SU-DHL-6 (cell line): ENCODE measurements around the gene PDS5A.
"Not testable (repeated sequence)": the region's sequence is repeated elsewhere in the genome, so short reads cannot be mapped to it uniquely, and the experiment has no call there.

Experiments
- H2AFZ ChIP-seq: fragments of 200-600 bp; sonication (generic); 2 replicates; pipeline ENCODE4 v1.6.1; 2014; ENCODE audit warnings: low read depth, mild to moderate bottlenecking, moderate library complexity, mixed read lengths, antibody characterized with exemption, low read length; ENCODE audit not compliant: severe bottlenecking
- H3F3A ChIP-seq: fragments of 200-600 bp; shearing (Covaris generic); 2 replicates; pipeline ENCODE4 v1.6.0; 2016; ENCODE audit warnings: antibody characterized with exemption, mild to moderate bottlenecking; ENCODE audit not compliant: insufficient read depth
- H3K27ac ChIP-seq: fragments of 200-600 bp; sonication (generic); 2 replicates; pipeline ENCODE4 v1.5.1; 2016; ENCODE audit warnings: low read depth, mild to moderate bottlenecking, low read length, moderate library complexity, mixed read lengths
- H3K27me3 ChIP-seq: fragments of 200-600 bp; sonication (generic), shearing (Covaris generic); 2 replicates; pipeline ENCODE4 v1.6.0; 2014; ENCODE audit warnings: mild to moderate bottlenecking, low read length
- H3K36me3 ChIP-seq: fragments of 200-600 bp; sonication (generic); 2 replicates; pipeline ENCODE4 v1.6.1; 2014; ENCODE audit warnings: mild to moderate bottlenecking, low read length, mixed read lengths
- H3K4me2 ChIP-seq: fragments of 300-600, 200-600 bp; shearing (Covaris generic), sonication (generic); 2 replicates; pipeline ENCODE4 v1.6.0; 2014; ENCODE audit warnings: low read length, low read depth, mild to moderate bottlenecking; ENCODE audit not compliant: poor library complexity, severe bottlenecking
- H3K4me3 ChIP-seq: fragments of 200-600 bp; sonication (generic); 2 replicates; pipeline ENCODE4 v1.5.1; 2014; ENCODE audit warnings: antibody characterized with exemption, low read length, mild to moderate bottlenecking, mixed read lengths; ENCODE audit not compliant: insufficient read depth, poor library complexity, severe bottlenecking
- H3K79me2 ChIP-seq: fragments of 200-600 bp; sonication (generic); 2 replicates; pipeline ENCODE4 v1.6.1; 2014; ENCODE audit warnings: mild to moderate bottlenecking, low read length, moderate library complexity; ENCODE audit not compliant: insufficient read depth
- H3K9ac ChIP-seq: fragments of 200-600 bp; sonication (generic); 2 replicates; pipeline ENCODE4 v1.7.0; 2014; ENCODE audit warnings: mild to moderate bottlenecking, low read length
- H3K9me2 ChIP-seq: fragments of 200-600 bp; sonication (generic); replicated peaks from 2 replicates; pipeline ENCODE4 v1.6.1; 2014; ENCODE audit warnings: low read length; ENCODE audit not compliant: insufficient read depth
- H3K9me3 ChIP-seq: fragments of 200-600 bp; sonication (generic); 2 replicates; pipeline ENCODE4 v1.6.1; 2014; ENCODE audit warnings: low read length, mixed read lengths; ENCODE audit not compliant: insufficient read depth
- H4K20me1 ChIP-seq: fragments of 200-600 bp; sonication (generic); 2 replicates; pipeline ENCODE4 v1.6.1; 2014; ENCODE audit warnings: low read depth, mild to moderate bottlenecking, antibody characterized with exemption, low read length, moderate library complexity, mixed read lengths
- EZH2phosphoT487 ChIP-seq: fragments of 200-600 bp; sonication (generic), shearing (Covaris generic); conservative IDR thresholded peaks from 2 replicates; pipeline ENCODE4 v1.6.1; 2018; ENCODE audit warnings: mild to moderate bottlenecking, antibody characterized with exemption, low read length, moderate library complexity, mixed read lengths
- TF ChIP-seq, protein P1 (sequence below): fragments of 200-600 bp; sonication (generic); IDR thresholded peaks from one replicate; pipeline ENCODE4 v1.5.1; 2017; ENCODE audit warnings: antibody characterized with exemption, mild to moderate bottlenecking, low read length, moderate library complexity; ENCODE audit not compliant: insufficient read depth, poor library complexity, severe bottlenecking

The PDS5A gene

DNA sequence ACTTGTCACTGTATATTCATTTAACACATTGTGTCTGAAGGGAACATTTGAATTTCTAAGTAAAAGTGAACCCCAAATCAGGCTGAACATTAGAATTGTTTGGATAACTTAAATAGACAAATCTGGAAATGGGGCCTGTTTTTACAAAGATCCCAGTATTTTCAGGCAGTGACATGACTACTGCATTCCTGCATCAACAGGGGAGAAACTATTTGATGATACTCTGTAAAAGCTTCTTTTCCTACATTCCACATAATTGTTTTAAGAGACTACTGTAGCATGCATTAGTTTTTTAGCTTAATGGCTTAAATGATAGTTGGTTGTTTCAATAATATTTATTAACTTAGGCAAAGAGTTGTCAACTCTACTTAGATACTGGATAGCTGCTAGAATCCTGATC is 127.0 kb downstream of the PDS5A start:
- Histone ChIP-seq H3F3A (peaks cover 14% of the 10 kb centered on the region; the same call in 1 of the 2 replicates), H3K27ac (no peak overlapping the region), H4K20me1 (no peaks in the 10 kb centered on the region), H3K36me3 (peaks cover 42% of the 10 kb centered on the region), H3K79me2 (no peaks in the 10 kb centered on the region), H3K4me2 (no peak overlapping the region), H3K9ac (no peak overlapping the region), H3K9me3 (no peaks in the 10 kb centered on the region), H2AFZ (no peak overlapping the region), H3K9me2 (no peaks in the 10 kb centered on the region), H3K4me3 (no peak overlapping the region), H3K27me3 (no peaks in the 10 kb centered on the region)
- TF ChIP-seq EZH2phosphoT487, result no peak
- TF ChIP-seq, protein P1, sequence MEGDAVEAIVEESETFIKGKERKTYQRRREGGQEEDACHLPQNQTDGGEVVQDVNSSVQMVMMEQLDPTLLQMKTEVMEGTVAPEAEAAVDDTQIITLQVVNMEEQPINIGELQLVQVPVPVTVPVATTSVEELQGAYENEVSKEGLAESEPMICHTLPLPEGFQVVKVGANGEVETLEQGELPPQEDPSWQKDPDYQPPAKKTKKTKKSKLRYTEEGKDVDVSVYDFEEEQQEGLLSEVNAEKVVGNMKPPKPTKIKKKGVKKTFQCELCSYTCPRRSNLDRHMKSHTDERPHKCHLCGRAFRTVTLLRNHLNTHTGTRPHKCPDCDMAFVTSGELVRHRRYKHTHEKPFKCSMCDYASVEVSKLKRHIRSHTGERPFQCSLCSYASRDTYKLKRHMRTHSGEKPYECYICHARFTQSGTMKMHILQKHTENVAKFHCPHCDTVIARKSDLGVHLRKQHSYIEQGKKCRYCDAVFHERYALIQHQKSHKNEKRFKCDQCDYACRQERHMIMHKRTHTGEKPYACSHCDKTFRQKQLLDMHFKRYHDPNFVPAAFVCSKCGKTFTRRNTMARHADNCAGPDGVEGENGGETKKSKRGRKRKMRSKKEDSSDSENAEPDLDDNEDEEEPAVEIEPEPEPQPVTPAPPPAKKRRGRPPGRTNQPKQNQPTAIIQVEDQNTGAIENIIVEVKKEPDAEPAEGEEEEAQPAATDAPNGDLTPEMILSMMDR, result no peak

DNA sequence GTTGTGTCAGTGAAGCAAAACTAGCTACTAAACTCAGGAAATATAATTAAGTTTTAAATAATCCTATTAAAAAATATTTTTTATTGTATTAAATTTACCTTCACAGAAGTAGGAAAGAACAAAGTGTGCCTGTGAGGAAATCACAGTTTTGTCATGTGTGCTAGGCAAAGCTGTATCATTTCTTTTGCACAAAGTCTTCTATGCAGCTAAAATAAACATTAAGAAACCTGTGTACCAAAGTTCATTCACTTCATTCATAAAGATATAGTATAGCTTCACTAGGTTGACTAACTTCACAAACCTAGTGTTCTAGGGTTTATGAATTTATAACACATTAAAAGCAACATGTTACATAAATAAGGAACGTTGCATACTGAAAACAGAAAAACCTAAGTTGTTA is 131.0 kb downstream of the PDS5A start:
- no peak overlapping the region for H3K4me3 ChIP-seq
- no peaks in the 10 kb centered on the region for H4K20me1 ChIP-seq
- peaks cover 43% of the 10 kb centered on the region for H3K36me3 ChIP-seq
- no peaks in the 10 kb centered on the region for H3K9me2 ChIP-seq
- H3K27ac ChIP-seq, result no peak overlapping the region
- H3K27me3 ChIP-seq, result no peaks in the 10 kb centered on the region
- peaks cover 14% of the 10 kb centered on the region; the same call in 1 of the 2 replicates for H3F3A ChIP-seq
- H3K79me2 ChIP-seq, result no peaks in the 10 kb centered on the region
- no peak overlapping the region for H2AFZ ChIP-seq
- no peak overlapping the region for H3K9ac ChIP-seq
- no peak overlapping the region for H3K4me2 ChIP-seq
- no peaks in the 10 kb centered on the region for H3K9me3 ChIP-seq
- TF ChIP-seq, protein P1, result no peak
- no peak for TF ChIP-seq EZH2phosphoT487

DNA sequence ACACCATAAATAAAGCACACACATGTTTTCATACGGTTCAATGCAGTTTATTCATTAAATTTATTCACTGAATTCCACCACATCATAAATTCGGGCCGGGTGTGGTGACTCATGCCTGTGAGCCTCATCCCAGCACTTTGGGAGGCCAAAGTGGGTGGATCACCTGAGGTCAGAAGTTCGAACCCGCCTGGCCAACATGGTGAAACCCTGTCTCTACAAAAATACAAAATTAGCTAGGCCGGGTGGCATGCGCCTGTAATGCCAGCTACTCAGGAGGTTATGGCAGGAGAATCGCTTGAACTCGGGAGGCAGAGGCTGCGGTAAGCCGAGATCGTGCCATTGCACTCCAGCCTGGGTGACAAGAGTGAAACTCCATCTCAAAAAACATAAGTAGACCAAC is 131.6 kb downstream of the PDS5A start:
- Histone ChIP-seq H3K4me2 (no peak overlapping the region), H3K36me3 (peaks cover 45% of the 10 kb centered on the region), H4K20me1 (no peaks in the 10 kb centered on the region), H3K9me2 (no peaks in the 10 kb centered on the region), H3F3A (peaks cover 14% of the 10 kb centered on the region; the same call in 1 of the 2 replicates), H3K4me3 (no peak overlapping the region), H3K27ac (no peak overlapping the region), H3K9ac (no peak overlapping the region), H3K79me2 (no peaks in the 10 kb centered on the region), H3K9me3 (no peaks in the 10 kb centered on the region), H3K27me3 (no peaks in the 10 kb centered on the region), H2AFZ (no peak overlapping the region)
- no peak for TF ChIP-seq EZH2phosphoT487
- TF ChIP-seq, protein P1, result no peak

DNA sequence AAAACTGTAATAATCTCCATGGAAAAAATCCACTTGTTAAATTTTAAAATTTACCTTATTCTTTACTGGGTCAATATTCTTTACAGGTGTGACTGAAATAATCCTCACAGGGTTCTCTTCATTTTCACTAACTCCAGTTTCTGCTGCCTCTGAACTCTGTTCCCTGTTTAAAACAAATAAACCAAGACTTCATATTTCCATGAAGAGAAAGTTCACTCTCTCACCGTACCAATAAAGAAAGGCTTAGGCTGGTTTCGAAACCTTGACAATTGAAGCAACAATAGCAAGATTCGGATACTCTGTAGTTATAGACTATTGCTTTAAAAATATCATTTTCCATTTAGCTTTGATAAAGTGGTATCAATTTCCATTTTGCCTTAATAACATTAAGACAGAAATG is 135.8 kb downstream of the PDS5A start:
- Histone ChIP-seq H3K36me3 (peaks cover 43% of the 10 kb centered on the region), H4K20me1 (no peaks in the 10 kb centered on the region), H2AFZ (no peak overlapping the region), H3K79me2 (no peaks in the 10 kb centered on the region), H3K4me2 (no peak overlapping the region), H3K9ac (no peak overlapping the region), H3K9me2 (no peaks in the 10 kb centered on the region), H3F3A (no peaks in the 10 kb centered on the region; the same call in 1 of the 2 replicates), H3K27ac (no peak overlapping the region), H3K27me3 (no peaks in the 10 kb centered on the region), H3K4me3 (no peak overlapping the region), H3K9me3 (no peaks in the 10 kb centered on the region)
- TF ChIP-seq, protein P1, result no peak
- no peak for TF ChIP-seq EZH2phosphoT487

DNA sequence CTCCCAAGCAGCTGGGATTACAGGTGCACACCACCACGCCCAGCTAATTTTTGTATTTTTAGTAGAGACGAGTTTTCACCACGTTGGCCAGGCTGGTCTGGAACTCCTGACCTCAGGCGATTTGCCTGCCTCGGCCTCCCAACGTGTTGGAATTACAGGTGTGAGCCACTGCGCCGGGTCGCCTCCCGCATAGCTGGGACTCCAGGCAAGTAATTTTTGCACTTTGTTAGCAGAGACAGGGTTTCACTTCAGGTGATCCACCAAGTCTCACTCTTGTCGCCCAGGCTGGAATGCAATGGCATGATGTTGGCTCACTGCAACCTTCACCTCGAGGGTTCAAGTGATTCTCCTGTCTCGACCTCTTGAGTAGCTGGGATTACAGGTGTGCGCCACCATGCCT is 137.2 kb downstream of the PDS5A start:
- H3K9me3 ChIP-seq, result not testable (repeated sequence)

More for the DNA sequence above, 137.2 kb downstream of the PDS5A start:
- not testable (repeated sequence) for H2AFZ ChIP-seq, H3K27me3 ChIP-seq, H4K20me1 ChIP-seq, H3K27ac ChIP-seq, H3K9ac ChIP-seq, H3K4me3 ChIP-seq, H3K79me2 ChIP-seq, H3K4me2 ChIP-seq, H3F3A ChIP-seq, H3K9me2 ChIP-seq
- peaks cover 48% of the 10 kb centered on the region for H3K36me3 ChIP-seq
